ENCODE measurements around the gene RNF31. TPM values are rescaled to one million over a fixed set of nuclear protein-coding genes. Genes with fewer than 3 reads are reported as not detected.

Gene RNF31
- total and polyA plus RNA-seq, 2 of the 13 experiments (the other 11 are each of a cell fraction or from before 2014, with no cell fraction given) = 48.2 to 86.8 TPM

- peak; percentile 52; the same call in 1 of the 2 replicates for TF ChIP-seq SIX1 (CRISPR knock-in tag; IDR thresholded peaks at IDR 0.05; ENCODE audit: borderline replicate concordance)
- no peak for TF ChIP-seq ZNF446 (CRISPR knock-in tag; IDR thresholded peaks at IDR 0.05)
- TF ChIP-seq SPEN (CRISPR knock-in tag; IDR thresholded peaks at IDR 0.05; ENCODE audit: low read depth) = peak; percentile 16; the same call in 1 of the 2 replicates
- TF ChIP-seq, protein P1, sequence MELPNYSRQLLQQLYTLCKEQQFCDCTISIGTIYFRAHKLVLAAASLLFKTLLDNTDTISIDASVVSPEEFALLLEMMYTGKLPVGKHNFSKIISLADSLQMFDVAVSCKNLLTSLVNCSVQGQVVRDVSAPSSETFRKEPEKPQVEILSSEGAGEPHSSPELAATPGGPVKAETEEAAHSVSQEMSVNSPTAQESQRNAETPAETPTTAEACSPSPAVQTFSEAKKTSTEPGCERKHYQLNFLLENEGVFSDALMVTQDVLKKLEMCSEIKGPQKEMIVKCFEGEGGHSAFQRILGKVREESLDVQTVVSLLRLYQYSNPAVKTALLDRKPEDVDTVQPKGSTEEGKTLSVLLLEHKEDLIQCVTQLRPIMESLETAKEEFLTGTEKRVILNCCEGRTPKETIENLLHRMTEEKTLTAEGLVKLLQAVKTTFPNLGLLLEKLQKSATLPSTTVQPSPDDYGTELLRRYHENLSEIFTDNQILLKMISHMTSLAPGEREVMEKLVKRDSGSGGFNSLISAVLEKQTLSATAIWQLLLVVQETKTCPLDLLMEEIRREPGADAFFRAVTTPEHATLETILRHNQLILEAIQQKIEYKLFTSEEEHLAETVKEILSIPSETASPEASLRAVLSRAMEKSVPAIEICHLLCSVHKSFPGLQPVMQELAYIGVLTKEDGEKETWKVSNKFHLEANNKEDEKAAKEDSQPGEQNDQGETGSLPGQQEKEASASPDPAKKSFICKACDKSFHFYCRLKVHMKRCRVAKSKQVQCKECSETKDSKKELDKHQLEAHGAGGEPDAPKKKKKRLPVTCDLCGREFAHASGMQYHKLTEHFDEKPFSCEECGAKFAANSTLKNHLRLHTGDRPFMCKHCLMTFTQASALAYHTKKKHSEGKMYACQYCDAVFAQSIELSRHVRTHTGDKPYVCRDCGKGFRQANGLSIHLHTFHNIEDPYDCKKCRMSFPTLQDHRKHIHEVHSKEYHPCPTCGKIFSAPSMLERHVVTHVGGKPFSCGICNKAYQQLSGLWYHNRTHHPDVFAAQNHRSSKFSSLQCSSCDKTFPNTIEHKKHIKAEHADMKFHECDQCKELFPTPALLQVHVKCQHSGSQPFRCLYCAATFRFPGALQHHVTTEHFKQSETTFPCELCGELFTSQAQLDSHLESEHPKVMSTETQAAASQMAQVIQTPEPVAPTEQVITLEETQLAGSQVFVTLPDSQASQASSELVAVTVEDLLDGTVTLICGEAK (IDR thresholded peaks at IDR 0.05) = no peak
- TF ChIP-seq, protein P1 (CRISPR knock-in tag; IDR thresholded peaks at IDR 0.05) = no peak
- TF ChIP-seq HOXD1 (CRISPR knock-in tag; IDR thresholded peaks at IDR 0.05) = peak; percentile 12
- TF ChIP-seq ARID3A (IDR thresholded peaks at IDR 0.05; ENCODE audit: low read depth, low read length) = no peak
- peak; percentile 51; the same call in 1 of the 2 replicates for TF ChIP-seq ZNF225 (CRISPR knock-in tag; IDR thresholded peaks at IDR 0.05)
- no peak for TF ChIP-seq GATAD2A (CRISPR knock-in tag; IDR thresholded peaks at IDR 0.05)
- peak; percentile 95 for TF ChIP-seq RBFOX2 (IDR thresholded peaks at IDR 0.05; ENCODE audit: low read depth, low read length)
- no peak for TF ChIP-seq ZBTB14 (CRISPR knock-in tag; IDR thresholded peaks at IDR 0.05)
- TF ChIP-seq ZSCAN20 (CRISPR knock-in tag; IDR thresholded peaks at IDR 0.05; ENCODE audit: borderline replicate concordance) = peak; percentile 89; the same call in 1 of the 2 replicates
- peak; percentile 78 for TF ChIP-seq POLR2AphosphoS5 (IDR thresholded peaks at IDR 0.05; ENCODE audit: low read depth, low read length)
- no peak for TF ChIP-seq HMGA1 (CRISPR knock-in tag; conservative IDR thresholded peaks at IDR 0.05)
- peak; percentile 62 for TF ChIP-seq TBX2 (CRISPR knock-in tag; IDR thresholded peaks at IDR 0.05; ENCODE audit: borderline replicate concordance)
- no peak for TF ChIP-seq ZEB1 (IDR thresholded peaks at IDR 0.05; ENCODE audit: insufficient replicate concordance, low read depth)
- 0 out of 2 replicates have a peak, but pooled peaks have one; percentile 13 for TF ChIP-seq RARA (CRISPR knock-in tag; IDR thresholded peaks at IDR 0.05)
- TF ChIP-seq HNF4A (CRISPR knock-in tag; IDR thresholded peaks at IDR 0.05) = no peak
- peak; percentile 67; the same call in 1 of the 2 replicates for TF ChIP-seq POGZ (CRISPR knock-in tag; IDR thresholded peaks at IDR 0.05)
Measured at GRCh38 chr14:24146978-24147760, at the start of gene RNF31 (continued).

Data from HepG2 (cell line).